ENCODE data around the gene SLC38A10. TPM values are rescaled to one million over a fixed set of nuclear protein-coding genes. Genes with fewer than 3 reads are reported as not detected.
A peak's percentile ranks its signal among the peaks of the same experiment; 100 is the strongest.
"Not testable (repeated sequence)": the region's sequence is repeated elsewhere in the genome, so short reads cannot be mapped to it uniquely, and the experiment has no call there.

Gene SLC38A10
- total RNA-seq, 1 experiment from 2014 or later, result 20.8 TPM

GRCh38 chr17:81311946-81312345, 16.8 kb upstream of the SLC38A10 start:
- H3K9me3 ChIP-seq (ENCODE audit: low read length), result no peaks in the 10 kb centered on the region
- no peak overlapping the region for H3K4me3 ChIP-seq (ENCODE audit: low read length)
- no peak overlapping the region for H3K27ac ChIP-seq (ENCODE audit: low read length)
- no peaks in the 10 kb centered on the region for H3K9me2 ChIP-seq (replicated peaks; ENCODE audit: insufficient read depth, low read length)
- H3K36me3 ChIP-seq (ENCODE audit: insufficient read depth, low read length), result no peaks in the 10 kb centered on the region
- H3K27me3 ChIP-seq (ENCODE audit: low read length), result no peaks in the 10 kb centered on the region
- no peaks in the 10 kb centered on the region for H3K4me1 ChIP-seq (ENCODE audit: low read length)
- DNase-seq, result no peak
- no peaks in the 10 kb centered on the region for H3K79me2 ChIP-seq (ENCODE audit: low read length)
- H3K4me2 ChIP-seq (ENCODE audit: low read depth, low read length, poor library complexity, severe bottlenecking), result no peak overlapping the region
- no peak overlapping the region for H3K9ac ChIP-seq (ENCODE audit: low read length)
- H4K20me1 ChIP-seq (ENCODE audit: insufficient read depth, low read depth, low read length), result no peaks in the 10 kb centered on the region
- H2AFZ ChIP-seq (ENCODE audit: low read length), result no peak overlapping the region

DNA sequence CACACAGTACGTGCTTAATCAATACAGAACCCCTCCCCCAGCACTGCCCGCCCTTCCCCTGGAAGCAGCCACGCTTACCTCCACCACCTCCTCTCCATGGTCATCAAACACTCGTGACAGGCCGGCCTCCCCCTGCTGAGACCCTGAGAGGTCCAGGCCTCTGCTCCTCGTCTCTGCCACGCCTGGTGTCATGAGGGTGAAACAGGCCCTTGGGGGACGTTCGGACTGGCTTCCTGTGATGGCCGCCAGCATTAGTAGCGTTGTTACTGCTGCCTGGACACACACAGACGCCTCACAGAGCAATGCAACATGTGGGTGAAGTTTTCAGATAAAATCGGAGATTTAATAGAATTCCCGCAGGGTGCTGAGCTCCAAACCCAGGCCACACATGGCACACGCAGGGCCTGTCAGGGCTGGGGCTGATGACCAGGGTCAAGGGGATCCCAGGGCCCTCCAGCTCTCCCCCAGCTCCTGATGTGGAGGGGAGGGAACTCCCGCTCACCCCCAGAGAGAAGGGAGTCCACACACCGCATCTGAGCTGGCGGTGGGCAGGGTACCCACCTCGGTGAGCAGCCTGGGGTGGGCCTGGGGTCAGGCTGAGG, 15.9 kb upstream of the SLC38A10 start:
- no peaks in the 10 kb centered on the region; the same call in 1 of the 2 replicates for H4K20me1 ChIP-seq (ENCODE audit: insufficient read depth, low read depth, low read length)
- no peak overlapping the region for H3K4me3 ChIP-seq (ENCODE audit: low read length)
- H3K4me1 ChIP-seq (ENCODE audit: low read length), result no peaks in the 10 kb centered on the region
- no peaks in the 10 kb centered on the region for H3K79me2 ChIP-seq (ENCODE audit: low read length)
- no peak overlapping the region for H3K9ac ChIP-seq (ENCODE audit: low read length)
- no peaks in the 10 kb centered on the region for H3K9me3 ChIP-seq (ENCODE audit: low read length)
- no peak for DNase-seq
- no peaks in the 10 kb centered on the region for H3K9me2 ChIP-seq (replicated peaks; ENCODE audit: insufficient read depth, low read length)
- H3K36me3 ChIP-seq (ENCODE audit: insufficient read depth, low read length), result no peaks in the 10 kb centered on the region
- no peak overlapping the region for H2AFZ ChIP-seq (ENCODE audit: low read length)
- H3K4me2 ChIP-seq (ENCODE audit: low read depth, low read length, poor library complexity, severe bottlenecking), result no peak overlapping the region
- H3K27me3 ChIP-seq (ENCODE audit: low read length), result no peaks in the 10 kb centered on the region
- H3K27ac ChIP-seq (ENCODE audit: low read length), result no peak overlapping the region

- no peak overlapping the region for H3K9ac ChIP-seq (ENCODE audit: low read length)
- no peak for DNase-seq
- no peaks in the 10 kb centered on the region for H3K9me2 ChIP-seq (replicated peaks; ENCODE audit: insufficient read depth, low read length)
- no peak overlapping the region for H2AFZ ChIP-seq (ENCODE audit: low read length)
- H3K4me1 ChIP-seq (ENCODE audit: low read length), result no peaks in the 10 kb centered on the region
- no peak overlapping the region for H3K4me2 ChIP-seq (ENCODE audit: low read depth, low read length, poor library complexity, severe bottlenecking)
- H3K27me3 ChIP-seq (ENCODE audit: low read length), result no peaks in the 10 kb centered on the region
- H4K20me1 ChIP-seq (ENCODE audit: insufficient read depth, low read depth, low read length), result no peaks in the 10 kb centered on the region; the same call in 1 of the 2 replicates
- no peaks in the 10 kb centered on the region for H3K79me2 ChIP-seq (ENCODE audit: low read length)
- no peaks in the 10 kb centered on the region for H3K36me3 ChIP-seq (ENCODE audit: insufficient read depth, low read length)
- no peaks in the 10 kb centered on the region for H3K9me3 ChIP-seq (ENCODE audit: low read length)
- H3K27ac ChIP-seq (ENCODE audit: low read length), result no peak overlapping the region
- no peak overlapping the region for H3K4me3 ChIP-seq (ENCODE audit: low read length)
These were observed 15.0 kb upstream of the SLC38A10 start for GRCh38 chr17:81309859-81310839.

GRCh38 chr17:81309140-81309858, 14.2 kb upstream of the SLC38A10 start:
- Histone ChIP-seq H3K4me1 (ENCODE audit: low read length) (no peaks in the 10 kb centered on the region), H3K9me3 (ENCODE audit: low read length) (no peaks in the 10 kb centered on the region), H3K36me3 (ENCODE audit: insufficient read depth, low read length) (no peaks in the 10 kb centered on the region), H3K4me3 (ENCODE audit: low read length) (no peak overlapping the region), H3K9ac (ENCODE audit: low read length) (no peak overlapping the region), H3K4me2 (ENCODE audit: low read depth, low read length, poor library complexity, severe bottlenecking) (no peak overlapping the region), H3K27me3 (ENCODE audit: low read length) (no peaks in the 10 kb centered on the region), H3K9me2 (replicated peaks; ENCODE audit: insufficient read depth, low read length) (no peaks in the 10 kb centered on the region), H2AFZ (ENCODE audit: low read length) (no peak overlapping the region), H3K79me2 (ENCODE audit: low read length) (no peaks in the 10 kb centered on the region), H4K20me1 (ENCODE audit: insufficient read depth, low read depth, low read length) (no peaks in the 10 kb centered on the region; the same call in 1 of the 2 replicates), H3K27ac (ENCODE audit: low read length) (no peak overlapping the region)
- peak; percentile 68 for DNase-seq

DNA sequence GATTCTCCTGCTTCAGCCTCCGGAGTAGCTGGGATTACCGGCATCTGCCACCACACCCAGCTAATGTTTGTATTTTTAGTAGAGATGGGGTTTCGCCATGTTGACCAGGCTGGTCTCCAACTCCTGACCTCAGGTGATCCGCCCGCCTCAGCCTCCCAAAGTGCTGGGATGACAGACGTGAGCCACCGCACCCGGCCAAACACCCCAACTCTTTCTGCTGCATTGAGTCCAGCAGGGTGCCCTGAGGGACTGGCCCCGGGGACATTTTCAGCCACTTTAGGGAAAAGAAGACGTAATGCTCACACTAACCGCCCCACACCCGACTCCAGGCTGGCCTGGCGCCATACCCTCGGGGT, 13.7 kb upstream of the SLC38A10 start:
- H3K9ac ChIP-seq (ENCODE audit: low read length); H3K4me1 ChIP-seq (ENCODE audit: low read length); H3K4me3 ChIP-seq (ENCODE audit: low read length); H3K79me2 ChIP-seq (ENCODE audit: low read length); H3K36me3 ChIP-seq (ENCODE audit: insufficient read depth, low read length); DNase-seq; H3K9me3 ChIP-seq (ENCODE audit: low read length); H2AFZ ChIP-seq (ENCODE audit: low read length); H3K27ac ChIP-seq (ENCODE audit: low read length); H4K20me1 ChIP-seq (ENCODE audit: insufficient read depth, low read depth, low read length); H3K9me2 ChIP-seq (replicated peaks; ENCODE audit: insufficient read depth, low read length); H3K4me2 ChIP-seq (ENCODE audit: low read depth, low read length, poor library complexity, severe bottlenecking); H3K27me3 ChIP-seq (ENCODE audit: low read length): not testable (repeated sequence)

DNA sequence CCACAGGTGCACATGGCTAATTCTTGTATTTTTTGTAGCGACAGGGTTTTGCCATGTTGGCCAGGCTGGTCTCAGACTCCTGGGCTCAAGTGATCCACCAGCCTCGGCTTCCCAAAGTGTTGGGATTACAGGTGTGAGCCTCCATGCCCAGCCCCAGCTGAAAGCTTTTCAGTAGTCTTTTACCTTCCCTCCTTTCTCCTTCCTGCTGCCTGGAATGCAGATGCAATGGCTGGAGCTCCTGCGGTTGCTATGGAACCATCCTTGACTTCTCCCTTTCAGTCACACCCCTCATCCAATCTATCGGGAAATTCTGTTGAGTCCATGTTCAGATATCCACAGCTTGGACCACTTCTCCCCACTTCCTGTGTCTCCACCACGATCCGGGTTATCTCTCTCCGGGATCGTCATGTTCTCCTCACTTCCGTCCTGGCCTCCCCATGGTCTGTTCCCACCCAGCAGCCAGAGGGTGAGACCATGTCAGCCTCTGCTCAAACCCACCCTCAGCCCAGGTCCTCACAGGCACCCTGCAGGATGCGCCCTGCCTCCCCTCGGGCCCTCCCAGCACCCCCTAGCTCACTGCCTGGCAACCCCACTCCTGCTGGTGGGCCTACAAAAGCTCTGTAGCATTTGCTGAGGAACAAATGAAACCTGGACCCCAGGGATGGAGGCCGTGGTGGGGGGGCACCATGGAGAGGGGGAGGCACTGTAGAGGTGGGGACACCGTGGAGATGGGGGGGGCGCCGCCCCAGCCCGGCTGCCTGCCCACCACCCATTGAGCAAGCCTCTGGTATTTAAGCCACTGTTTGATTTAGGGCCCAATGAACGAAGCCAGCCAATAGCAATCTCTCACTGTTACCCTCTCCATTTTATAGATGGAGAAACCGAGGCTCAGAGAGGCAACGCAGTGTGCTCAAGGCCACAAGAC, 12.8 kb upstream of the SLC38A10 start:
- Histone ChIP-seq H3K9me2 (replicated peaks; ENCODE audit: insufficient read depth, low read length) (no peaks in the 10 kb centered on the region), H3K4me3 (ENCODE audit: low read length) (no peak overlapping the region), H3K79me2 (ENCODE audit: low read length) (no peaks in the 10 kb centered on the region), H3K4me1 (ENCODE audit: low read length) (no peaks in the 10 kb centered on the region), H3K27ac (ENCODE audit: low read length) (no peak overlapping the region), H3K4me2 (ENCODE audit: low read depth, low read length, poor library complexity, severe bottlenecking) (no peak overlapping the region), H3K9me3 (ENCODE audit: low read length) (no peaks in the 10 kb centered on the region), H4K20me1 (ENCODE audit: insufficient read depth, low read depth, low read length) (no peaks in the 10 kb centered on the region; the same call in 1 of the 2 replicates), H3K27me3 (ENCODE audit: low read length) (no peaks in the 10 kb centered on the region), H3K9ac (ENCODE audit: low read length) (no peak overlapping the region), H2AFZ (ENCODE audit: low read length) (no peak overlapping the region), H3K36me3 (ENCODE audit: insufficient read depth, low read length) (no peaks in the 10 kb centered on the region)
- DNase-seq, result no peak

- Histone ChIP-seq H3K79me2 (ENCODE audit: low read length) (no peaks in the 10 kb centered on the region), H4K20me1 (ENCODE audit: insufficient read depth, low read depth, low read length) (no peaks in the 10 kb centered on the region; the same call in 1 of the 2 replicates), H3K27me3 (ENCODE audit: low read length) (no peaks in the 10 kb centered on the region), H2AFZ (ENCODE audit: low read length) (no peak overlapping the region), H3K4me2 (ENCODE audit: low read depth, low read length, poor library complexity, severe bottlenecking) (no peak overlapping the region), H3K9me3 (ENCODE audit: low read length) (no peaks in the 10 kb centered on the region), H3K4me1 (ENCODE audit: low read length) (no peaks in the 10 kb centered on the region), H3K9ac (ENCODE audit: low read length) (no peak overlapping the region), H3K36me3 (ENCODE audit: insufficient read depth, low read length) (no peaks in the 10 kb centered on the region), H3K9me2 (replicated peaks; ENCODE audit: insufficient read depth, low read length) (no peaks in the 10 kb centered on the region), H3K4me3 (ENCODE audit: low read length) (no peak overlapping the region), H3K27ac (ENCODE audit: low read length) (no peak overlapping the region)
- DNase-seq, result peak; percentile 56
These were observed 11.9 kb upstream of the SLC38A10 start for GRCh38 chr17:81306898-81307510.

All from Karpas-422 (cell line).